Psoas muscle (tissue), 8 donors: ENCODE results near the gene ZFP36. TPM values are rescaled to one million over a fixed set of nuclear protein-coding genes. Genes with fewer than 3 reads are reported as not detected.

ENCODE experiments used
- ATAC-seq, 4 donors: fragments of 200-7000 bp; cut with Tn5 transposase; one replicate each; pipeline ENCODE4 v1.9.1; 2020; ENCODE audit warnings: moderate library complexity in 3 of 4, mild to moderate bottlenecking in 2 of 4
- DNase-seq, 2 donors: peaks; one replicate each; pipeline ENCODE4 v3.0.0-alpha.2; 2020
- H3K27ac ChIP-seq: fragments of 200-600 bp; one replicate; pipeline ENCODE4 v1.8.0; 2022
- H3K27me3 ChIP-seq, 3 donors: fragments of 200-600 bp in 1 of 3; one replicate each; pipeline versions ENCODE4 v1.6.1 to v1.8.0; 2013 to 2022; ENCODE audit warnings: low read length in 2 of 3, mild to moderate bottlenecking in 2 of 3, moderate library complexity in 1 of 3; ENCODE audit not compliant: insufficient read depth in 3 of 3
- H3K36me3 ChIP-seq, 2 donors: fragments of 200-600 bp in 1 of 2; one replicate each; pipeline versions ENCODE4 v1.6.1 to v1.8.0; 2013 to 2022; ENCODE audit warnings: low read depth in 1 of 2, mild to moderate bottlenecking in 1 of 2, moderate library complexity in 1 of 2; ENCODE audit not compliant: insufficient read depth in 1 of 2
- H3K4me1 ChIP-seq: fragments of 200-600 bp; one replicate; pipeline ENCODE4 v1.8.0; 2022
- H3K4me3 ChIP-seq: fragments of 200-600 bp; one replicate; pipeline ENCODE4 v1.8.0; 2022; ENCODE audit warnings: mild to moderate bottlenecking
- H3K9me3 ChIP-seq: fragments of 200-600 bp; one replicate; pipeline ENCODE4 v1.8.0; 2022
- CTCF ChIP-seq: fragments of 200-600 bp; IDR thresholded peaks from one replicate; pipeline ENCODE4 v1.8.0; 2022; ENCODE audit warnings: antibody characterized with exemption
- WGBS, 3 donors: extraction: QIAGEN DNeasy Blood & Tissue Kit; methylation state at CpG; one replicate each; pipeline versions ENCODE4 v1.1.6 to v1.1.7; 2013; 5-methylcytosine and 5-hydroxymethylcytosine counted together
- intact Hi-C, 2 donors: fragments of 100-400 bp; cut with DNase I; formaldehyde crosslinking; loops; one replicate each; pipeline versions ENCODE4 v1.11.0 to v1.14.2; 2022
- polyA plus RNA-seq, 3 donors: library from polyadenylated mRNA; stranded (reverse); fragments of 200-250 nt; gene quantifications; one replicate each; pipeline ENCODE4 v1.2.3, GENCODE V29; 2013
- total RNA-seq, 4 donors: library from RNA; stranded (reverse); fragmentation: NEBNext Ultra II Directional in 2 of 4; extraction: Animal tissue kit (Norgen Biotek cat#: 25700) in 2 of 4; gene quantifications; one replicate each; pipeline versions ENCODE4 v1.2.1 to v1.2.4, GENCODE V29; 2021 to 2023
- donor health status: healthy with polysubstance abuse.
- donor health status: DM: no; HTN: no; CAD: no; lungs with moderate emphysema.
- donor health status: Bipolar disorder and iron deficiency.
- donor health status: healthy.
- donor health status: DM: yes; HTN: yes; CAD: no.
- donor health status: DM: no; HTN: no; CAD: no.
- donor health status: DM: no; HTN: no; CAD: no.
- donor health status: DM: yes; HTN: yes; CAD: no.

The ZFP36 gene
- total and polyA plus RNA-seq, 7 donors = 32.1 to 391 (median 128) TPM

DNA sequence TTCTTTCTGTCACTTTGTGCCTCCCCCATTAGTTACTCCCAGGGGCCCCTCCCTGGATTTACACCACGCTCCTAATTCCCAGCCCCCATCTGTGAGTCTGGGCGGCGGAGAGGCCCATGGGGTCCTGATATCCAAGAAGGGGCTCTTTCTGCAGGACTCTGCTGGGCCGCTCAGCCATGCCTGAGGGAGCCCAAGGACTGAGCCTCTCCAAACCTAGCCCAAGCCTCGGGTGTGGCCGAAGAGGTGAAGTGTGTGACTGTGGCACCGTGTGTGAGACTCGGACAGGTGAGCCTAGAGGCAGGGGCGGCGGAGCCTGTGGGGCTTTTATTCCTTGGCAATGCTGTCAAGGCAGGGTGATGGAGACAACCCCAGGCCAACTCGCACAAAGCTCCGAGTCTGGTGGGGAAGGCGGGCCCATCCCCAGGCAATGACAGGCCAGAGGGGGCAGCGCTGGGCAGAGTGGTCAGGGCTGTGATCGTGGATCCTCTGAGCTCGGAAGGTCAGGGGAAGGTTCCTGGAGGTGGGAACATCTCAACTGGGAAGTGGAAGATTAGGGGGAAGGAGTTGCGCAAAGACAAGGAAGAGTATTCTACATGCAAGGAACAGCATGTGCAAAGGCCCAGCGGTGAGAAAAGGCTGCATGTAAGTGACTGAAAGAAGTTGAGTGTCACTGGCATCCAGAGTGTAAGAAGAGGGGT lies 7.4 kb downstream of the ZFP36 start:
- intact Hi-C loops = loop anchor here (2.0 to 10.0 kb wide), 4 partner anchors 15 to 289 kb away; partner anchors contain the start of genes PAK4 (in 1 of the 2), RPS16 (in 1 of the 2) and SAMD4B (in 1 of the 2)
- Histone ChIP-seq H3K9me3 (no peaks in the 10 kb centered on the region), H3K36me3 (peaks cover 0 to 8% of the 10 kb centered on the region in 2 donors), H3K27ac (peak overlapping the region; percentile 96), H3K27me3 (no peaks in the 10 kb centered on the region), H3K4me1 (peaks cover 14% of the 10 kb centered on the region), H3K4me3 (peak overlapping the region; percentile 97)
- ATAC-seq (no peak), DNase-seq (peak in 1 of 2 donors; percentile 67)
- TF ChIP-seq CTCF = no peak
- 43 to 52% (median 50%) methylated on average over 18 of the region's 18 CpGs for WGBS, 3 donors

DNA sequence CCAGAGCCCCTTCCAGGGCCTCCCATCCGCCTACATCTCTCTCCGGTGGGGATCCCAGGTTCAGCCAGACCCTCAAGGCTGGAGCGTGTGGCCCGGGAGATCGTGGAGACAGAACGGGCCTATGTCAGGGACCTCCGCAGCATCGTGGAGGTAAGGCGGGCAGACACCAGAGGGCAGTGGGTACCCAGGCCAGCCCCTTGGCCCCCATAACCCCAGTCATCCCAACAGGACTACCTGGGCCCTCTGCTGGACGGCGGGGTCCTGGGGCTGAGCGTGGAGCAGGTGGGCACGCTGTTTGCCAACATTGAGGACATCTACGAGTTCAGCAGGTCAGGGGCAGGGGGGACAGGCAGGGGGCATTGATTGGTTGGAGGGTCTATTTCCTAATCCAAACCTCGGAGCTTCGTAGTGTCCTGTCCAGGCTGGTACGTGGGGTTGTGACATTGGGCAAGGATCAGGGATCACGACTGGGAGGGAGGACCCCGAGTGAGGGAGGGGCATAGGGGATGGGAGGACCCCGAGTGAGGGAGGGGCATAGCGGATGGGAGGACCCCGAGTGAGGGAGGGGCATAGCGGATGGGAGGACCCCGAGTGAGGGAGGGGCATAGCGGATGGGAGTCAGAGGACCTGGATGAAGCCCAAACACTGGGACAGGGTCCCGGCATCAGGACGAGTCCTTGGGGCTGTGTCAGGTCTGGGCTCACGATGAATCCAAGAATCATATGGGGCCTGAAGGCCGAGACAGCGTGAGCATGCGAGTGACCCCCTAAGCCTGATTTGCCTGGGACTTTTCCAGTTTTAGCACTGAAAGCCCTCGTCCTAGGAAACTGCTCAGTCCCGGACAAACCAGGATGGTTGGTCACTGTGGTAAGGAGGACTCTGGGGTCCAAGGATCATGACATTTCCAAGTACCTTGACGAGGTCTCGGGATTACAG lies 8.7 kb downstream of the ZFP36 start:
- peaks cover 13% of the 10 kb centered on the region for H3K4me1 ChIP-seq
- intact Hi-C loops = loop anchor here (5.0 to 10.0 kb wide), 2 partner anchors 33 to 291 kb away; partner anchors contain the start of gene PAK4 (in 1 of the 2)
- peaks cover 0 to 10% of the 10 kb centered on the region in 2 donors for H3K36me3 ChIP-seq
- peak overlapping the region; percentile 97 for H3K4me3 ChIP-seq
- 66 to 72% (median 67%) methylated on average over 35 of the region's 35 CpGs for WGBS, 3 donors
- no peaks in the 10 kb centered on the region for H3K27me3 ChIP-seq
- H3K27ac ChIP-seq = no peak overlapping the region
- no peaks in the 10 kb centered on the region for H3K9me3 ChIP-seq
- TF ChIP-seq CTCF = no peak
- DNase-seq = no peak
- no peak for ATAC-seq

GRCh38 chr19:39416152-39417120 lies 9.8 kb downstream of the ZFP36 start:
- ATAC-seq = no peak
- peaks cover 2% of the 10 kb centered on the region for H3K4me1 ChIP-seq
- DNase-seq = no peak
- no peaks in the 10 kb centered on the region for H3K27me3 ChIP-seq
- H3K4me3 ChIP-seq = no peak overlapping the region
- 75 to 79% (median 76%) methylated on average over 23 to 27 of the region's 27 CpGs for WGBS, 3 donors
- peaks cover 0 to 15% of the 10 kb centered on the region in 2 donors for H3K36me3 ChIP-seq
- H3K27ac ChIP-seq = no peak overlapping the region
- intact Hi-C loops = loop anchor here (5.0 to 10.0 kb wide), 2 partner anchors 34 to 292 kb away; partner anchors contain the start of gene PAK4 (in 1 of the 2)
- H3K9me3 ChIP-seq = no peaks in the 10 kb centered on the region
- TF ChIP-seq CTCF = no peak
